Head of caudate nucleus (tissue), 42 donors: ENCODE results near the gene FAM110C.
A peak's percentile ranks its signal among the peaks of the same experiment; 100 is the strongest.
"Not testable (repeated sequence)": the region's sequence is repeated elsewhere in the genome, so short reads cannot be mapped to it uniquely, and the experiment has no call there.

Experiments used
- DNase-seq, 42 donors: peaks; one replicate each; pipeline versions ENCODE4 v3.0.0 to v3.0.0-alpha.2; 2020 to 2021; ENCODE audit warnings: mixed read lengths in 7 of 42
- intact Hi-C: fragments of 100-400 bp; cut with DNase I; formaldehyde crosslinking; loops from one replicate; pipeline ENCODE4 v1.15.0; 2022

FAM110C gene, protein sequence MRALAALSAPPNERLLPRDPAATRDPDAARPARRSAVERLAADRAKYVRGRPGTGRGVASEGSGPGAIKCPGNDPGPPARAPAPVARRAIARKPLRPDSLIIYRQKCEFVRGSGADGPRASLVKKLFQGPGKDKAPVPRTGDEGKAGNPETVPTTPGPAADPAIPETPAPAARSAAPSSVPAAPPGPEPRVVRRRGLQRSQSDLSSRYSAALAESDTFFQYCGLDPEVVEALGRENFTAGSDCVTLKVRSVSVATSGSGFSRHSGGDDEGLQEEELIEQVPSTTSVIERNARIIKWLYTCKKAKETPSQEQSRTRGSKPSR

DNA sequence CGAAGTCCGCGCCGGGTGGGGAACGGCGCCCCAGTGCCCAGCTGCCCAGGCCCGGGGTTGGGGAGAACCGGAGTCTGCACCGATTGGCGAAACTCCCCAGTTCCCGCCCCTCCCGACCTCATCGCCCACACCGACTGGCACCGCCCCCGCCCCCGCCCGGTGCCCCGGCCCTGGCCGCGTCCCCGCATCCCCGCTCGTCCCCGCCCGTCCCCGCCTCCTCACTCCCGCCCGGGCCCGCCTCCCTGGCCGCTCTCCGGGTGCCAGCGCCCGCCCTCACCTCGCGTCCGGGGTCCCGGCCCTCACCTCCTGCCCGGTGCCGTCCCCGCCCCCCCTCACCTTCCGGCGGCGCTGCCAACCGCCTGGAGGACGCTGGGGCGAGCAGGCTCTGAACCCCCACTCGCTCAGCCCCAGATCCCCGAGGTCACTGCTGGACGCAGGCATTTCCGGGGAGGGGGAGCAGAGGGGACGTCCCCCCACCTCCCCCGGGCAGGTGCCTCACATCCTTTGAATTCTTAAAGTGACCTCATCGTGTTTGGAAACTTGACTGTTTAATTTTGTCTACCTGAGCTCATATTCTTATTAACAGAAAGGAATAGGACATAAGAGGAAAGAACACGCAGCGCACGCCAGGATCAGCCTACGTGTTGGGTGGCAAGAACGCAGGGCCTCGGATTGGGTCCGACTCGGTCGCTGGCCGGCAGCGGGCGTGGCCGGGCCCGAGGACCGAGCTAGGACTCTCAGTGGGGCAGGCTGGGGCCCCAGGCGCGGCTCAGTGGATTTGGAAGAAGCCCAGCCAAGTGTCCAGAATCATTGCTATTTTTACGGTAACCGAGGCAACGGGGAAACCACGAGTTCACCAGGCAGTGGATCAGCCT, at the start of gene FAM110C:
TSS of gene FAM110C (minus strand) at position 35 of the 875 bp plus-strand sequence. CDS start 120 bp downstream, outside the sequence.
- intact Hi-C loops = no loop called here
- DNase-seq = peak; percentile 6 to 73 (median 46)

DNA sequence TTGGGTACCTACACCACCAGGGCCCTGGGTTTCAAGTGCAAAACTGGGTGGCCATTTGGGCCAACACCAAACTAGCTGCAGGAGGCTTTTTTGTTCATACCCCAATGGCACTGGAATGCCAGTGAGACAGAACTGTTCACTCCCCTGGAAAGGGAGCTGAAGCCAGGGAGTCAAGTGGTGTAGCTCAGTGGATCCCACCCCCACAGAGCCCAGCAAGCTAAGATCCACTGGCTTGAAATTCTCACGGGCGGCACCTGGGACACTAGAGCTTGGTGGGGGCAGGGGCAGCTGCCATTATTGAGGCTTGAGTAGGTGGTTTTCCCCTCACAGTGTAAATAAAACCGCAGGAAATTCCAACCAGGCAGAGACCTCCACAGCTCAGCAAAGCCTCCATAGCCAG, 46.0 kb upstream of the FAM110C start:
- intact Hi-C loops = no loop called here
- no peak for DNase-seq

DNA sequence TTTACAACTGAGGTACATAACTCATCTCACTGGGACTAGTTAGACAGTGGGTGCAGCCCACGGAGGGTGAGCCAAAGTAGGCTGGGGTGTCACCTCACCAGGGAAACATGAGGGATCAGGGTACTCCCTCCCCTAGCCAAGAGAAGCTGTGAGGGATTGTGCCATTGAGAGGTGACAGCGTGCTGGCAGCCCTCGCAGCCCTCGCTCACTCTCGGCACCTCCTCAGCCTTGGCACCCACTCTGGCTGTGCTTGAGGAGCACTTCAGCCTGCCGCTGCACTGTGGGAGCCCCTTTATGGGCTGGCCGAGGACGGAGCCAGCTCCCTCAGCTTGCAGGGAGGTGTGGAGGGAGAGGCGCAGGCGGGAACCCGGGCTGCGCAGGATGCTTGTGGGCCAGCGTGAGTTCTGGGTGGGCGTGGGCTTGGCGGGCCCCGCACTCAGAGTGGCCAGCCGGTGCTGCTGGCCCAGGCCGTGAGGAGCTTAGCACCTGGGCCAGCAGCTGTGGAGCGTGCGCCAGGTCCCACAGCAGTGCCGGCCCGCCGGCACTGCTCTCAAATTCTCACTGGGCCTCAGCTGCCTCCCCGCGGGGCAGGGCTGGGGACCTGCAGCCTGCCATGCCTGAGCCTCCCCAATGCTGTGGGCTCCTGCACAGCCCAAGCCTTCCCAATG, 44.5 kb upstream of the FAM110C start:
- intact Hi-C loops = no loop called here
- DNase-seq = no peak

DNA sequence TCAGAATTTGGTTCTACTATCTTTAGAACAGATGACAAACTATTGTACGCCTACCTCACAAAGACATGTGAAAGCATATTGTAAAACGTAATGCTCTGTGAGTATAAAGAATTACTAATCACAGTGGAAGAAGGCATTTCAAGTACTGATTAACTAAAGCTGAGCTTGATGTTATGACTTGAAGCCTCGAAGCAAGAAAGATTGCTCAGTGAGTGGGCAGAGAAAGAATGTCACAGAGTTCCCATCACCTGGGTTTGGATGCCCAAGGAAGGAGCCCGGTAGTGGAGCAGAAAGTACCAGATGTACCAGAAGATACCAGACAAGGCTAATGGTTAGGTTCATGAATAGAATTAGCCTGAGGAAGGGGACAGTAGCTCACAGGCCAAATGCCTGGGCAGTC, 39.5 kb upstream of the FAM110C start:
- peak in 27 of 42 donors; percentile 4 to 78 (median 39) for DNase-seq
- intact Hi-C loops = no loop called here

DNA sequence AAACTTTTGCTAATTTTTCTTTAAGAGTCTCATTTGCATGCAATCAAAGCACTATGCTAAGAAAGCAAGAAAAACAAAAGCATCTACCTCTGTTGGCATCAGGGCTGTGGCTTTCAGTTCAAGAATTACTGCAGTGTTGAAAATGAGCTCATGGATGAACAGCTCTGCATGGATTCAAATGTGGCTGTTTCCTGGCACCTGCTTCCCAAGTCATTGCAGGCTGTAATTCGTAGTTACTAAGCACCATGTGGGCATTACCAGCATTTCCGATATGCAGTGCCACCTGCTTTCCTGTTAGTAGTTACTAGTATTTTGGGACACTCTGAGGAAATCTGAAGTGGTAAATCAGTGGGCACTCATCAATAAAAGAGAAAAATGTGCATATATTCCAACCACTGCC, 37.8 kb upstream of the FAM110C start:
- no peak for DNase-seq
- intact Hi-C loops = no loop called here

DNA sequence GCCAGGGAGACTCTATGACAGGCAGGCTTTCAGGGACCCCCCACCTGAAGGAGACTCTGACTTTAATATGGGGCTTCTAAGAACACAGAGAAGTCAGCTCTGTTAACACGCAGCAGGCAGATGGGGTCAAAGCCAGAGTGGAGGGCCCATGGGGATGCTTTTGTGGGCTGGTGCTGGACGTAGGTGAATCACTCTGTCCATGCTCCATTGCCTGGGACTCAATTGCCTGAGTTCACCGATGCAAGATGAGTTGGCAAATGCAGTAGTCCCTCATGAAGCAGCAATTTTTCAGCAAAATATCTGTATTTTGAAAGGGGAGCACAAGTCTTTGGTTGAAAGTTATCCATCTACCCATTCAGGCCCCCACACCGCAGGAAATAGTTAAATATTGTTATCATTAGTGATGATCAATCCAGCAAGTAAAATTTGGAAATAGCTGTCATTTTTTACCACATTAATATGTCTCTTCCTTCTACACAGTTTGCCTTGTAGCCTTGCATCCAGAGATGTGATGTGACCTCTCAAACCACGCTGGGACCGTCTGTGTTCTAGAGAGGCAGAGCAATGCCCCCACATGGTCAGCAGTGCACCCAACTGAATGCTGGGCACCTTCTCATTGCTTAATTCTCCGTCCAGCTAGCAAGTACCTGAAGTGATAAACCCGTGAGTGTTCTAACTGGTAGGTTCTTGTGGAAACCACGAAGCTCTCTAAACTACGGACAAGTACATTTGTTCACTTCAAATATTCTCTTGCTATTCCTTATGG, 34.8 kb upstream of the FAM110C start:
- no peak for DNase-seq
- intact Hi-C loops = no loop called here

DNA sequence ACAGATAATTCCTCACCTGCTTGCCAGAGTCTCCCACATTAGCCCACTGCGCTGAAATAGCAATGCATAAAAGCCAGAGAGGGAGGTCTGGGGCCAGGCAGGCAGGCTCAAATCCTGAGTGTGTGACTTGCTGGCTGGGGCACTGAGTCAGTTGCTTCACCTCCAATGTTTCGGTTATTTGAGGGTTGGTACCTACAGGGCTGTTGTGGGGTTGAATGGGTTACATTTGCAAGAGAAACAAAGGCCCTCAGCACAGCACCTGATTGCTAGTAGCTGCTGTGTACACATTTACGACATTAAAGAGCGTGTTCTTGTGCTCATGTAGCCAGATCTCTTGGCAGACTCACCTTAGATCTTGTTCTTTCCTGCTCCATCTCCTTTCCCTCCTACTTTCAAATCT, 34.1 kb upstream of the FAM110C start:
- no peak for DNase-seq
- intact Hi-C loops = no loop called here

DNA sequence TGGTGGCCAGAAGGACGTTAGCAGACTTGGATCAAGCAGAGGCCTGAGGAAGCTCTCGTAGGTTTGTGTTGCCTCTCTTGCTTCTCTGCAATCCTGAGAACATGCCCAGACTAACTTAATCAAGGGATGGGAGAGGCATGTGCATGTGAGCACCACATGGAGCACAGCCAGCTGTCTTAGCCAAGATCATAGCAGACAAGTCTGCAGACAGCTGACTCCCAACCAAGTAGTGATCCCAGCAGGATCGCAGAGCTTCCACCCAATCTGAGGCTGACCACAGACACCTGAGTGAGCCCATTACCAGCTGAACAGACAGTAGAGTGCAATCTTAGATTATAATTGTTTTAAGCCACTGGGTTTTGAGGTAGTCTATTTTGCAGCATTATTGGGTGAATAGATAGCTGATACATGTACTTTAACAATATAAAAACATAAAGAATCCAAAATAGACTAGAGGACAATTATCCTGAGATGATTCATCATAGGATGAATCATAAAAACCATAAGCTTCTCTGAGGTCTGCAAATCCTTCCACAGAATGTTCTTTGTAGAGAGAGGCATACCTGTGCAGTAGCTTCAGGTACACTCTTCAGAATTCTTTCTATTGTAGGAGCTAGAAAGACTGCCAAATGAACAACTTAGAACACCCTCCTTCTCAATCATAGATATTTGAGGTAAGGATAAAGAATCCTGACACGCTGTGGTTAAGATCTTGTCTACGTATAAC, 25.2 kb upstream of the FAM110C start:
- intact Hi-C loops = no loop called here
- DNase-seq = peak in 12 of 42 donors; percentile 7 to 44 (median 18)

DNA sequence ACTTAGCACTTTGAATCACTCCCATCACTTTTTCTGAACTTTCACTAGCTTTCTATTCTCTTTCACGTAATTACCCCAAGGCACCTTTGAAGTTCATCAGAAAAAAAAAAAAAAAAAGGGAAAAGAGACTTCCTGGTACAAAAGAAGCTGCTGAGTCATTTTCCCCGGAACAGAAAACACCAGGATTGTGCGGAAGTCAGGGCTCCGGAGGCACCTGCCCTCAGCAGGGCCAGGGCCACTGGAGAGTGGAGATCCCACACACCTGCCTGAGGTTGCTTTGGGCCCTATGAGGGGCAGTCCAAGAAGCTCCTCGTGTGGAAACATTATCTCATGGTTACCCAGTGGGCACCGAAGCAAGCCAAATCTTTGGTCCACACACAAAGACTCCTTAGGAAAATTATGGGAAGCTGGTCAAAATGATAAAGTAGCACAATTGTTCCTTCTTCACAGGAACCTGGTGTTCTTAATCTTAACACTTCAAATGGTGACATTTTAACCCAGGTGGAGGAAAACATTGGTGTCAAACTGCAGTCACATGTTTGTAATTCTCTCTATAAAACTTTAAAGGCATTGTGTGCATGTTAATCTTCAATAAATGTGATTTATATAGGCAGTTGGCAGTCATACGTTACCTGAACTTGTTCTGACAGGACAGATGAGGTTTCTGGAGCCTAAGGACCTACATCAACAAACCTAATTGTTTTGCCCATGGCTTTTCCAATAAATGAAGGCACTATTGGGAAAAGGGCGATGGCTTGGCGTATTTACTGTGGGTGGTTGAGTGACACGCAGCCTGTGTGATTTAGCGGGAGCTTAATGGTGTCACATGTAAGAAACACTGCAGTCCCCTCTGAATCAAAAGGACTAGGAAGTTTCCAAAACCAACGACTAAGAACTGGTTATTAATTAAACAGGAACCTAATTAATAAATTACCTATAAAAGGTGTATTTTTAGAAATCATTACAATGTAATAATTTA, 23.4 kb upstream of the FAM110C start:
- intact Hi-C loops = no loop called here
- peak in 1 of 42 donors; percentile 27 for DNase-seq

DNA sequence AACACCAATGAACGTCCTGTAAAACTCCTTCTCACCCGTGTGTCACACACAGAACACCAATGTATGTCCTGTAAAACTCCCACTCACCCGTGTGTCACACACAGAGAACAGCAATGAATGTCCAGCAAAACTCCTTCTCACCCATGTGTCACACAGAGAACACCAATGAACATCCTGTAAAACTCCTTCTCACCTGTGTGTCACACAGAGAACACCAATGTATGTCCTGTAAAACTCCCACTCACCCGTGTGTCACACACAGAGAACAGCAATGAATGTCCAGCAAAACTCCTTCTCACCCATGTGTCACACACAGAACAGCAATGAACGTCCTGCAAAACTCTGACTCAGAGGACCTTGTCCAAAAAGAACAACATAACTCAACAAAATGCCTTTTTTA, 22.3 kb upstream of the FAM110C start:
- intact Hi-C loops, DNase-seq: not testable (repeated sequence)

DNA sequence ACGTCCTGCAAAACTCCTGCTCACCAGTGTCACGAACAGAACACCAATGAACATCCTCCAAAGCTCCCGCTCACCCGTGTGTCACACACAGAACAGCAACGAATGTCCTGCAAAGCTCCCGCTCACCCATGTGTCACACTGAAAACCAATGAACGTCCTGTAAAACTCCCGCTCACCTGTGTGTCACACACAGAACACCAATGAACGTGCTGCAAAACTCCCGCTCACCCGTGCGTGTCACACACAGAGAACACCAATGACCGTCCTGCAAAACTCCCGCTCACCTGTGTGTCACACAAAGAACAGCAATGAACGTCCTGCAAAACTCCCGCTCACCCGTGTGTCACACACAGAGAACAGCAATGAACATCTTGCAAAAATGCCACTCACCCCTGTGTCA, 20.5 kb upstream of the FAM110C start:
- intact Hi-C loops = no loop called here
- peak in 1 of 42 donors; percentile 10 for DNase-seq

DNA sequence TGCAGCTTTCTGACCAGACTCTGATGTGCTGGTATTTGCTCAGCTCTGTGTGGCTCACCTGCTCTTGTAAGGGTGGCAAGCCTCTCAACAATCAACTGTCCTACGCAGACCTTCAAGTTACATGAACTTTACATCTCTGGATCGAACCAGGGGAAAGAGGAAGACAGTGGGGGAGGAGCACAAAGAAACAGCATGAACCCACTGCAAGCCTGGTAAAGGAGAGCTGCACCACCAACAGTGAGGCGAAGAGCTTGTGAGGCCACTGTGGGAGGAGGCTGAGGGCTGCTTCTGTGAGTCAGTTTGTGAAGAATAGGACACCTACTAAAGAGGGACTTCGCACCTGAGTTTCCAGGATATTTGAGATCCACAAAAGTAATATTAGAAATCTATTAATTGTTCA, 18.8 kb upstream of the FAM110C start:
- intact Hi-C loops = no loop called here
- no peak for DNase-seq

DNA sequence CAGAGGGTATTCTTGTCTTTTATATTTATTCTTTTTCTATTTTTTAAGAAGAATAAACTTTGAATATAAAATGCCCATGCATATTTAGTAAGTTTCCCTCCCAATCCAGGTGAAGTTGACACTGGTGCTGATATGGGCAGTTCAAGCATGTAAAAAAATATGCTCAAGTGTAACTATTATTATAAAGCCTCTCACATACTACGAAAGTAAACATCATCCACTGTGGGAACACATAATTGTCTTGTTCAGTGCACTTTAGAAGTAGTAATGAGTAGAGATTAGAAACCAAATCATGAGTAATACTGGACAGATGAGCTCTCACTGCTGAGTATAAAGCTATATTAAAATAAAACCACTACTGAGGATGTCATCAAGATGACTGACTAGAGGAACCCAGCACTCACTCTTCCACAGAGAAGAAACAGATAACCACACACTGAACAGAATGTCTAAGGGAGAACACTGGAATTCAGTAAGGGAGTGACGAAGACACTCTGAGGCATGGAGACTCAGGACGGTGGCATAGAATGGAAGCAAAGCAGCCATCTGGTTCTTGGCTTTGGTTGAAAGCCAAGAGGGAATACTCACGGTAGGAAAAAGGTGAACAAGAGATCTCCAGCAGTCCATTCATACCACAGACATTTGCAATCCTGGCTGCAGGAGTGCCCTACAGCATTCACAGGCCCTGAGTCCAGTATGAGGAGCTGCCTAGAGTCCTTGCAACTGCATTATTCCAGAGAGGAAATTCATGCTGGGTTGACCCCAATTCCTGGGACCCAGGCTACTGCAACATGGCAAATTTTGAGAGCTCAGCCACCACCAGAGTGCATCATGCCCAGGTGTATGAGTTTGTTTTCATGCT, 9.5 kb upstream of the FAM110C start:
- DNase-seq = no peak
- intact Hi-C loops = no loop called here

DNA sequence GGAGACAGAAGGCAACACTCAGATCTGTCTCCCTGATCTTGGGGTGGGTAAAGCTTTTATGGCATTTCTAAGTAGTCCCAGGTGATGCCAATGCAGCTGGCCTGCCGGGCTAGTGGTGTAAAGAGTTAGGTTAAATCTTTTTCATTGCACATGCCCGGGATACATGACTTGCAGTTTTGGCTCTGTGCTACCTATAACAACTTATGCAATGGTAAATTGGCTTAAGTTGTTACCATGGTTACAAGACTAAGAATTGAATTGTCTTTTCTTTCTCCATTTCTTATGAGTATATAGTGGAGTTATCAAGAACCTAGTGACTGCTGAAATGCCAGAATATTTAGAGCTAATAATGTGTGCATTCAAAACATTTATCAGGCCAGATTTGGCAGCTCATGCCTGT, 5.3 kb upstream of the FAM110C start:
- intact Hi-C loops = no loop called here
- DNase-seq = no peak

DNA sequence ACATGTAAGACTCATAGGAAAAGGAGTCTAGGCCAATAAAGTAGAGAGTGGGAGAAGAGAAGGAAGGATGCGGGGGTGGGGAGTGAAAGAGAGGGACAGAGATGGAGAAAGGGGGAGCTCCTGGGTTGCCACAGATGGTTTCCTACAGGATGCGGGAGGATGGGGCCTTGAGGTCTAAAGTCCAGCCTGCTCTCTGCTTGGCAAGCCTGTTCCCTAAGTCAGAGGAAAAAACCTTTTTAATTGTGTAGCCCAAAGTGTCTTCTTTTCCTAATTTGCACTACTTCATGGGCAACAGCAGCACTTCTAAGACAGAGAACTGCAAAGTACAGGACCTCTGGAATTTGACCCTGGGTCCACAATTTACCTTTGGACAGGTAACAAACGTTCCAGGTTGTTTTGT, 1.4 kb upstream of the FAM110C start:
- peak in 1 of 42 donors; percentile 25 for DNase-seq
- intact Hi-C loops = no loop called here

DNA sequence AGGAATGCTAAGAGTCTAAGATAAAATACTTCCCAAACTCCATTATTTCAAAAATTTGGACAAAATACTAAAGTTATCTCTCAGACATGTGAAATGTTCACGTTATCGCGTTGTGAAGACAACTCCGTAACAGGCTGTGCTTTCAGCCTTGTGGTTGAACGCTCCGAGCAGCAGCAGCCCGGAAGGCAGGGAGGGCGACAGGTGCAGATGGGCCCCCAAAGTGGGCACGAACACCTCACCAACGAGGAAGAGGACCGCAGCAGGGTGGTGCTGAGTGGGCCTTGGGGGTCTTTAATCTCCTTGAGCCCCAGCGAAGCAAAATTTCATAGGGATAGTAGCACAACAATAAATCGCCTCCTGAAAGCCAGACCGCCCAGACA, 1.0 kb upstream of the FAM110C start:
- intact Hi-C loops = no loop called here
- no peak for DNase-seq

DNA sequence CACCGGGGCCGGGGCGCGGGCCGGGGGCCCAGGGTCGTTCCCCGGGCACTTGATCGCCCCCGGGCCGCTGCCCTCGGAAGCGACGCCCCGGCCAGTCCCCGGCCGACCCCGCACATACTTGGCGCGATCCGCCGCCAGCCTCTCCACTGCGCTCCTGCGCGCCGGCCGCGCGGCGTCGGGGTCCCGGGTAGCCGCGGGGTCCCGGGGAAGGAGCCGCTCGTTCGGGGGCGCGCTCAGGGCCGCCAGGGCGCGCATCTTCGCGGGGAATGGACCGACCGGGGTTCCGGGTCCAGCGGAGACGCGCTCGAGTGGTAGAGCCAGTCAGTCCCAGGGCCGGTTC, 204 bp downstream of the FAM110C start:
- intact Hi-C loops = no loop called here
- no peak for DNase-seq
